Loucy (cell line): ENCODE data around the gene FLYWCH2.

Experiments used
- H2AFZ ChIP-seq: fragments of 200-600 bp; sonication (generic); 2 replicates; pipeline ENCODE4 v1.6.0; 2016; ENCODE audit warnings: antibody characterized with exemption, mild to moderate bottlenecking, low read length, moderate library complexity
- H3F3A ChIP-seq: fragments of 200-600 bp; 2 replicates; pipeline ENCODE4 v1.6.0; 2016; ENCODE audit warnings: antibody characterized with exemption, low read depth, mild to moderate bottlenecking
- H3K27me3 ChIP-seq: fragments of 200-600 bp; sonication (generic); 2 replicates; pipeline ENCODE4 v1.6.1; 2014; ENCODE audit warnings: low read length, mild to moderate bottlenecking; ENCODE audit not compliant: insufficient read depth, poor library complexity, severe bottlenecking
- H3K36me3 ChIP-seq: fragments of 200-600 bp; sonication (generic); 2 replicates; pipeline ENCODE4 v1.6.1; 2016; ENCODE audit warnings: low read length; ENCODE audit not compliant: insufficient read depth
- H3K4me1 ChIP-seq: fragments of 200-600 bp; sonication (generic); 2 replicates; pipeline ENCODE4 v1.5.1; 2014; ENCODE audit warnings: low read length, mild to moderate bottlenecking; ENCODE audit not compliant: insufficient read depth, poor library complexity, severe bottlenecking
- H3K4me2 ChIP-seq: fragments of 200-600 bp; sonication (generic); 2 replicates; pipeline ENCODE4 v1.6.0; 2014; ENCODE audit warnings: antibody characterized with exemption, low read length, low read depth, mild to moderate bottlenecking; ENCODE audit not compliant: poor library complexity, severe bottlenecking
- H3K4me3 ChIP-seq: fragments of 200-600 bp; sonication (generic); 2 replicates; pipeline ENCODE4 v1.5.1; 2014; ENCODE audit warnings: low read length, mild to moderate bottlenecking, mixed read lengths; ENCODE audit not compliant: poor library complexity, severe bottlenecking
- H3K79me2 ChIP-seq: fragments of 200-600 bp; sonication (generic); 2 replicates; pipeline ENCODE4 v1.6.1; 2014; ENCODE audit warnings: low read length; ENCODE audit not compliant: insufficient read depth
- H3K9ac ChIP-seq: fragments of 200-600 bp; sonication (generic); 2 replicates; pipeline ENCODE4 v1.6.0; 2014; ENCODE audit warnings: mild to moderate bottlenecking, low read depth, low read length, moderate library complexity; ENCODE audit not compliant: poor library complexity, severe bottlenecking
- H3K9me2 ChIP-seq: fragments of 200-600 bp; sonication (generic); replicated peaks from 2 replicates; pipeline ENCODE4 v1.6.1; 2016; ENCODE audit warnings: low read depth, low read length, mixed read lengths
- H3K9me3 ChIP-seq: fragments of 200-600 bp; sonication (generic); 2 replicates; pipeline ENCODE4 v1.6.1; 2014; ENCODE audit warnings: mild to moderate bottlenecking, antibody characterized with exemption, low read length, low read depth; ENCODE audit not compliant: insufficient read depth
- H4K20me1 ChIP-seq: fragments of 200-600 bp; sonication (generic); 2 replicates; pipeline ENCODE4 v1.6.0; 2014; ENCODE audit warnings: antibody characterized with exemption, low read length, mild to moderate bottlenecking; ENCODE audit not compliant: insufficient read depth, poor library complexity, severe bottlenecking
- EZH2phosphoT487 ChIP-seq: fragments of 200-600 bp; IDR thresholded peaks from 2 replicates; pipeline ENCODE4 v1.6.1; 2018; ENCODE audit warnings: antibody characterized with exemption, mild to moderate bottlenecking, moderate library complexity, borderline replicate concordance
- TF ChIP-seq, protein P1 (sequence below): fragments of 200-600 bp; sonication (generic); conservative IDR thresholded peaks from 2 replicates; pipeline ENCODE4 v1.5.1; 2014; ENCODE audit warnings: mild to moderate bottlenecking, antibody characterized with exemption, low read length

FLYWCH2 gene

DNA sequence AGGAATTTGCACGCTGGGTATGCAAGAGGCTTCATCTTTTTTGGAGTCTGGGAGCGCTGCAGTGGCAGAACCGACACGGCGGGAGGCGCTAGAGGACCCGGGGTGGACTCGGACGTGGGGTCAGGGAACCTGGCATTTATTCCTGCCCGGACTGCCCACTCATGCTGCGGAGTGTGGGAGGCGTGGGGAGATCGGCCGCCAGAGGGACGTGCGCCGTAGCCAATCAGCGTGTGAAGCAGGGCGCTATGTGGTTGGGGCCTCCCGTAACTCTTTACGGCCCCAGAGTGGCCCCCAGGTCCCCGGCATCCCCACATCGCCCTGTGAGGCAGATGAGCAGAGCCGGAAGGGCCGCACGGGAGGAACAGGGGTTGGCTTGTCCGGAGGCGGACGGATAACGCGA, 11.2 kb downstream of the FLYWCH2 start:
- Histone ChIP-seq H3K4me3 (no peak overlapping the region), H3K36me3 (no peaks in the 10 kb centered on the region), H3K27me3 (no peaks in the 10 kb centered on the region), H4K20me1 (no peaks in the 10 kb centered on the region), H3K4me2 (no peak overlapping the region), H3K79me2 (no peaks in the 10 kb centered on the region), H3K9me3 (no peaks in the 10 kb centered on the region), H3K4me1 (no peaks in the 10 kb centered on the region), H2AFZ (no peak overlapping the region), H3K9me2 (no peaks in the 10 kb centered on the region), H3K9ac (no peak overlapping the region), H3F3A (no peaks in the 10 kb centered on the region)
- TF ChIP-seq EZH2phosphoT487: no peak
- TF ChIP-seq, protein P1, sequence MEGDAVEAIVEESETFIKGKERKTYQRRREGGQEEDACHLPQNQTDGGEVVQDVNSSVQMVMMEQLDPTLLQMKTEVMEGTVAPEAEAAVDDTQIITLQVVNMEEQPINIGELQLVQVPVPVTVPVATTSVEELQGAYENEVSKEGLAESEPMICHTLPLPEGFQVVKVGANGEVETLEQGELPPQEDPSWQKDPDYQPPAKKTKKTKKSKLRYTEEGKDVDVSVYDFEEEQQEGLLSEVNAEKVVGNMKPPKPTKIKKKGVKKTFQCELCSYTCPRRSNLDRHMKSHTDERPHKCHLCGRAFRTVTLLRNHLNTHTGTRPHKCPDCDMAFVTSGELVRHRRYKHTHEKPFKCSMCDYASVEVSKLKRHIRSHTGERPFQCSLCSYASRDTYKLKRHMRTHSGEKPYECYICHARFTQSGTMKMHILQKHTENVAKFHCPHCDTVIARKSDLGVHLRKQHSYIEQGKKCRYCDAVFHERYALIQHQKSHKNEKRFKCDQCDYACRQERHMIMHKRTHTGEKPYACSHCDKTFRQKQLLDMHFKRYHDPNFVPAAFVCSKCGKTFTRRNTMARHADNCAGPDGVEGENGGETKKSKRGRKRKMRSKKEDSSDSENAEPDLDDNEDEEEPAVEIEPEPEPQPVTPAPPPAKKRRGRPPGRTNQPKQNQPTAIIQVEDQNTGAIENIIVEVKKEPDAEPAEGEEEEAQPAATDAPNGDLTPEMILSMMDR: no peak

DNA sequence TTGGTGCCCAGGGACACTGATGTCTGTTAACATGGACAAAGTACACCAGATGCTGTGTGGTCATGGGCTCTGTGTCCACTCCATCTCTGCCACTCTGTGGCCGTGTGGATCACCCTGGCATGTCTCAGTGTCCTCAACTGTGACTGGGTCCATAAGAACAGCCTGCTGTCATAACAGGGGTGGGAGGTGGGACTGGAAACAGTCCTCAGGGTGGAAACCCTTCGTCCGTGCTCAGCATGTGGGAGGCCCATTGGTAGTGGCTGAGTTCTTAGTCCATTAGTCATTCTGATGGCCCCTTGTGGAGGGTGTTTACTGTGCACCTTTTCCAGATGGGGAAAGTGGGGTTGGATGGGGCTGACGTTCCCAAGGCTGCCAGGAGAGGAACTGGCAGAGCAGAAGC, 12.8 kb downstream of the FLYWCH2 start:
- Histone ChIP-seq H3K9ac (no peak overlapping the region), H3K79me2 (no peaks in the 10 kb centered on the region), H3K4me2 (no peak overlapping the region), H3K27me3 (no peaks in the 10 kb centered on the region), H3K9me2 (no peaks in the 10 kb centered on the region), H3K4me1 (no peaks in the 10 kb centered on the region), H3F3A (no peaks in the 10 kb centered on the region), H3K9me3 (no peaks in the 10 kb centered on the region), H3K4me3 (no peak overlapping the region), H3K36me3 (no peaks in the 10 kb centered on the region), H2AFZ (no peak overlapping the region), H4K20me1 (no peaks in the 10 kb centered on the region)
- TF ChIP-seq, protein P1: no peak
- no peak for TF ChIP-seq EZH2phosphoT487

DNA sequence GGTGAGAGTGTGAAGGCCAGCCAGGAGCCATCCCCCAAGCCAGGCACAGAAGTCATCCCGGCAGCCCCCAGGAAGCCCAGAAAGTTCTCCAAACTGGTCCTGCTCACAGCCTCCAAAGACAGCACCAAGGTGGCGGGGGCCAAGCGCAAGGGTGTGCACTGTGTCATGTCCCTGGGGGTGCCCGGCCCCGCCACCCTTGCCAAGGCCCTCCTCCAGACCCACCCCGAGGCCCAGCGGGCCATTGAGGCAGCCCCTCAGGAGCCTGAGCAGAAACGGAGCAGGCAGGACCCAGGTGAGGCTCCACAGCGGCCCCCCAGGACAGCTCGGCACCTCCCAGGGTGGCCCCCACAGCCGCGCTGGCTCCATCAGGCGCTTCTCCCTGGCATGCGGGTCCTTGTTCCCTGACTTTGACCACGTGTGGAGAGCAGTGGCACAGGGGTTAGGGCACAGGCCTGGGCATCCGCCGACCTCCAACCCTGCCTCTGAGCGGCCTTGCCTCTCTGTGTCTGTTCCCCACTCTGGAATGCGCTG, 13.5 kb downstream of the FLYWCH2 start:
- TF ChIP-seq, protein P1: no peak
- no peak for TF ChIP-seq EZH2phosphoT487

More for the DNA sequence above, 13.5 kb downstream of the FLYWCH2 start:
- Histone ChIP-seq H3K4me2 (no peak overlapping the region), H3K4me1 (no peaks in the 10 kb centered on the region), H3F3A (no peaks in the 10 kb centered on the region), H3K9me3 (no peaks in the 10 kb centered on the region), H3K4me3 (no peak overlapping the region), H3K79me2 (no peaks in the 10 kb centered on the region), H3K9me2 (no peaks in the 10 kb centered on the region), H3K27me3 (no peaks in the 10 kb centered on the region), H4K20me1 (no peaks in the 10 kb centered on the region), H3K9ac (no peak overlapping the region), H2AFZ (no peak overlapping the region), H3K36me3 (no peaks in the 10 kb centered on the region)
